ENCODE data around the gene IL1RAPL1.

- TF ChIP-seq POLR2A (IDR thresholded peaks at IDR 0.05) (no peak), CTCF (IDR thresholded peaks at IDR 0.05 in 4 of 5, conservative IDR thresholded peaks at IDR 0.05 in 1 of 5) (no peak)
These were observed 11.1 kb upstream of the IL1RAPL1 start for GRCh38 chrX:28576117-28576516.

All from gastrocnemius medialis (tissue), 4 donors.